ENCODE results near the gene CIAO3.
"Not testable (repeated sequence)": the region's sequence is repeated elsewhere in the genome, so short reads cannot be mapped to it uniquely, and the experiment has no call there.

- not testable (repeated sequence) for TF ChIP-seq CTCF, POLR2A (IDR thresholded peaks at IDR 0.05)
Measured at GRCh38 chr16:754121-754607, 13.4 kb upstream of the CIAO3 start.

Measured in prostate gland (tissue), 2 donors.